H7 (cell line): Measurements from ENCODE around the gene SLC4A8. TPM values are rescaled to one million over a fixed set of nuclear protein-coding genes. Genes with fewer than 3 reads are reported as not detected.

Source experiments
- DNase-seq: peaks from one replicate; pipeline ENCODE4 v3.0.0; 2012
- H3K27me3 ChIP-seq: 2 replicates; pipeline ENCODE4 v1.6.0; 2011; ENCODE audit warnings: mild to moderate bottlenecking, low read length; ENCODE audit not compliant: control insufficient read depth, insufficient read depth
- H3K36me3 ChIP-seq: replicated peaks from 2 replicates; pipeline ENCODE4 v1.5.1; 2011; ENCODE audit warnings: low read length; ENCODE audit not compliant: control insufficient read depth, insufficient read depth
- H3K4me3 ChIP-seq: 2 replicates; pipeline ENCODE4 v1.5.1; 2011; ENCODE audit warnings: low read depth, mild to moderate bottlenecking, control low read depth, low read length, moderate library complexity; ENCODE audit not compliant: insufficient read depth
- total RNA-seq: library from RNA; depleted of rRNA; stranded (reverse); fragments of >200 nt; shearing (Covaris generic); gene quantifications from 2 replicates; pipeline ENCODE4 v1.2.3, GENCODE V29; 2014

The SLC4A8 gene
- total RNA-seq, 1 experiment from 2014 or later: 3.9 TPM

DNA sequence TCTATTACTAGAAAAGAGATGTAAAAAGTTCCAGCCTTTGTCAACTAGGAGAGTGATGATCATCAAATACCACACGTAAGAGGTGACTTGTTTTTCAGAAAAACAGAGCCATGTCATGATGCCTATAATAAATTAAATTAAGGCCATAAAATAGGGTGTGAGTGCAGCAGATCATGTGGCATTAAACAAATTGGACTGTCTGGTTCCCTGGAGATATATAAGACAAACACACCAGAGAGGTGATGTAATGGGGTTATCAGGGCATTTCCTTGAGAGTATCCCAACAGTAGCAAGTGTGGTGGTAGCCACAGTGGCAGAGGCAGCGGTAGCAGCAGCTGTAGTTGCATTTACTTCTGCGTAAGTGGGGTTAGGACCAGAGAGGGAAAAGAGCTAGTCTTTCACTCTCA lies 18.8 kb upstream of the SLC4A8 start:
- Histone ChIP-seq H3K36me3 (no peaks in the 10 kb centered on the region), H3K27me3 (no peaks in the 10 kb centered on the region), H3K4me3 (no peak overlapping the region)
- DNase-seq: no peak

- Histone ChIP-seq H3K27me3 (no peaks in the 10 kb centered on the region), H3K4me3 (no peak overlapping the region), H3K36me3 (no peaks in the 10 kb centered on the region)
- DNase-seq: no peak
Observed at GRCh38 chr12:51406290-51406689, 18.3 kb upstream of the SLC4A8 start.

DNA sequence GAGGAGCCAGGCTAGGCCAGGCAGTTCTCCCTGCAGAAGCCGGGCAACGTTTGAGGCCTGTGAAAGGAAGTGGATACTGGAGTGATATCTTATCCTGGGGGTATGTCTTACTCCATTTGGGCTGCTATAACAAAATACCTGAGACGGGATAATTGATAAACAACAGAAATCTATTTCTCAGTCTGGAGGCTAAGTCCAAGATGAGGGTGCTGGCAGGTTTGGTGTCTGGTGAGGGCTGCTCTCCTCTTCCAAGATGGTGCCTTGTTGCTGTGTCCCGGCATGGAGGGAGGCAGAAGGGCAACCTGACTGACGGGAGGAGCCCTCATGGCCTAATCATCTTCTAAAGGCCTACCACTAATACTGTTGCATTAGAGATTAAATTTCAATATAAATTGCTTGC lies 17.8 kb upstream of the SLC4A8 start:
- H3K27me3 ChIP-seq: no peaks in the 10 kb centered on the region
- H3K4me3 ChIP-seq: no peak overlapping the region
- no peaks in the 10 kb centered on the region for H3K36me3 ChIP-seq
- DNase-seq: no peak

DNA sequence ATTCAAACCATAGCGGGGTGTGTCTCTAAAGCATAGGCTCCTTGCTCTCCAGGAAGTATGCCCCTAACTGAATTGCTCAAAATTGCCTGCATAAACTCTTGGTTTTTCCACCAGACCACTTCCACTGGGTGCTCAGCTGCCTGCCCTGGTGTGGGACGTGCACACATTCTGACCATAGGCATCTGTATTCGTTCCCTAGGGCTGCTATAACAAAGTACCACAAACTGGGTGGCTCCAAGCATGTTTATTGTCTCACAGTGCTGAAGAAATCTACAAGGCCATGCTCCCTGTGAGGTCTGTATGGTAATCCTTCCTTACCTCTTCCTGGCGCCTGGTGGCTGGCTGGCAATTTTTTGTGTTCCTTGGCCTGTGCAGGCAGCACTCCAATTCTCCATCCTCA lies 17.0 kb upstream of the SLC4A8 start:
- no peaks in the 10 kb centered on the region for H3K36me3 ChIP-seq
- H3K4me3 ChIP-seq: no peak overlapping the region
- no peaks in the 10 kb centered on the region for H3K27me3 ChIP-seq
- DNase-seq: no peak

DNA sequence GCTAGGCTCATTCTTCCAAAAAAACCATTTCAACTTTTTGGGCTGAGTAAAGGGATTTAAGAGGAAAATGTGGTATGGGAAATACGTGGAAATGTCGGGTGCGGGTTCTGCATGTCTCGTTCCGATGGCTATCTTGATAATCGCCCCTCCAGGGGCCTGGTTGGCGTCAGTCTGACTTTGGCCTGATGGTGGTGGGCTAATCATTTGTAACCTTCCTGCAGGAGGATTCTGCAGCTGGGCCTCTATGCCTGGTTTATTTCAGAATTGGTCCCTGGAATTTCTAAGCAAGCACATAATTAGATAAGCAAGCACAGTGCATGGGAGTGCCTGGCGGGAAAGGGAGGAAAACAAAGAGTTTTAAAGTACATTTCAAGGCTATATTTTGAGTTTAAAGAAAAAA lies 14.8 kb upstream of the SLC4A8 start:
- no peak for DNase-seq
- Histone ChIP-seq H3K27me3 (no peaks in the 10 kb centered on the region), H3K4me3 (no peak overlapping the region), H3K36me3 (no peaks in the 10 kb centered on the region)

DNA sequence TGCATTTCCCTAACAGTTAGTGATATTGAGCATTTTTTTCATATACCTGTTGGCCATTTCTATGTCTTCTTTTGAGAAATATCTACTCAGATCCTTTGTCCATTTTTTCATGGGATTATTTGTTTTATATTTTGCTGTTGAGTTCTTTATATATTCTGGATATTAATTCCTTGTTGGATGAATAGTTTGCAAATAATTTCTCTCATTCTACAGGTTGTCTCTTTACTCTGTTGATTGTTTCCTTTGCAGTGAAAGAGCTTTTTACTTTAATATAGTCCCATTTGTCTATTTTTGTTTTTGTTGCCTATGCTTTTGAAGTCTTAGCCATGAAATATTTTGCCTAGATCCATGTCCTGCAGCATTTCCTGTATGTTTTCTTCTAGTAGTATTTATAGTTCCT lies 11.5 kb upstream of the SLC4A8 start:
- Histone ChIP-seq H3K4me3 (no peak overlapping the region), H3K36me3 (no peaks in the 10 kb centered on the region), H3K27me3 (no peaks in the 10 kb centered on the region)
- DNase-seq: no peak

DNA sequence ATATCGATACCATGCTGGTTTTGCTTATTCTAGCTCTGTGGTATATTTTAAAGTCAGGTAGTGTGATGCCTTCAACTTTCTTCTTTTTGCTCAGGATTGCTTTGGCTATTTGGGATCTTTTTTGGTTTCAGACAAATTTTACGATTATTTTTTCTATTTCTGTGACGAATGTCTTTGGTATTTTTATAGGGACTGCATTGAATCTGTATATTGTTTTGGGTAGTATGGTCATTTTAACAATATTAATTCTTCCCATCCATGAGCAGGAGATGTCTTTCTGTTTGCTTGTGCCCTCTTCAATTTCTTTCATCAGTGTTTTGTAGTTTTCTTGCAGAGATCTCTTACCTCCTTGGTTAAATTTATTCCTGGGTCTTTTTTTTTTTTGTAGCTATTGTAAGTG lies 10.8 kb upstream of the SLC4A8 start:
- no peak overlapping the region for H3K4me3 ChIP-seq
- no peaks in the 10 kb centered on the region for H3K27me3 ChIP-seq
- DNase-seq: no peak
- no peaks in the 10 kb centered on the region for H3K36me3 ChIP-seq

GRCh38 chr12:51415931-51416330 lies 8.7 kb upstream of the SLC4A8 start:
- no peak for DNase-seq
- H3K27me3 ChIP-seq: no peaks in the 10 kb centered on the region
- H3K4me3 ChIP-seq: no peak overlapping the region
- H3K36me3 ChIP-seq: no peaks in the 10 kb centered on the region; the same call in 1 of the 2 replicates

DNA sequence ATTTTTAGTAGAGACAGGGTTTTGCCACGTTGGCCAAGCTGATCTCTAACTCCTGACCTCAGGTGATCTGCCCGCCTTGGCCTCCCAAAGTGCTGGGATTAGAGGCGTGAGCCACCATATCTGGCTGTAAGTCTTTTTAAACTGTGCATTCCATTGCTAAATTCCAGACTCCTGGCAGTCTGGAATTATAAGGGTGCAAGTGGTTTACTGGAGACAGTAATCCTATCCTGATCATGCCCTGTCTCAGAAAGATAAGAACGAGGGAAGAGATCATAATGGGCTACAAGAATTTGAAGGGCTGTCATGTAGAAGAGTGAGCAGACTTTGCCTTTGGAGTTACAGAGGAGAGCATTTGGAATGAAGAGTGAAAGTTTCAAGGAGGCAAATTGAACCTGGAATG lies 6.8 kb upstream of the SLC4A8 start:
- Histone ChIP-seq H3K36me3 (no peaks in the 10 kb centered on the region; the same call in 1 of the 2 replicates), H3K27me3 (no peaks in the 10 kb centered on the region), H3K4me3 (no peak overlapping the region)
- no peak for DNase-seq

- peak; percentile 56 for DNase-seq
- no peaks in the 10 kb centered on the region for H3K27me3 ChIP-seq
- no peak overlapping the region for H3K4me3 ChIP-seq
- H3K36me3 ChIP-seq: no peaks in the 10 kb centered on the region; the same call in 1 of the 2 replicates
Observed at GRCh38 chr12:51419425-51420193, 5.0 kb upstream of the SLC4A8 start.

DNA sequence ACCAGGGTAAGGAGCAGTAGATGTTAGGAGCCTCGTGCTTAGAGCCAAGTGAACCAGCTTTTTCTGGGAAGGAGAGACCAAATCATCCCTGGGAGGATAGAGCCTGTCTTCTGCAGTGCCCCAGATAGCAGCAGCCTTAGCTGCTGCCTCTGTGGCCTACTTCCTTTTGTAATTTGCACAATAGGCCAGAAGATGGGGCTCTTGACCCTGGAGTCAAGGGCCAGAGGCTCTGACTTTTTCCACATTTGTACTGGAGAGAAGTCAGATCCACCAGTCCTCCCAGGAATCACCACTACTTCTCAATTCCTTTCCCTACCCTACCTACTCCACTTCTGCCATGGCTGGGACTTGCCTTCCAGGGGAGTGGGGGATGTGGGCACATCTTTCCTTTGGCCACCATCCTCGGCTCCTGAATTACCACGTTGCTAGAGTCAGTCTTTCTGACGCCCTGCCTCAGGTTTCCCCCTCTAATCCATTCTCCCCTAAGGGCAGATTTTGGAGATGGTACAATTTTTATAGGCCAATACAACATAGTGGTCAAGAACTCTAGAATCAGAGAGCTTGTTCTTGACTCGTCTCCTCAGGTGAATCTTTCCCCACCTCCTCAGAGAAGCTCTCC lies 3.3 kb upstream of the SLC4A8 start:
- DNase-seq: peak; percentile 71
- Histone ChIP-seq H3K4me3 (no peak overlapping the region), H3K36me3 (no peaks in the 10 kb centered on the region; the same call in 1 of the 2 replicates), H3K27me3 (peaks cover 2% of the 10 kb centered on the region; the same call in 1 of the 2 replicates)

DNA sequence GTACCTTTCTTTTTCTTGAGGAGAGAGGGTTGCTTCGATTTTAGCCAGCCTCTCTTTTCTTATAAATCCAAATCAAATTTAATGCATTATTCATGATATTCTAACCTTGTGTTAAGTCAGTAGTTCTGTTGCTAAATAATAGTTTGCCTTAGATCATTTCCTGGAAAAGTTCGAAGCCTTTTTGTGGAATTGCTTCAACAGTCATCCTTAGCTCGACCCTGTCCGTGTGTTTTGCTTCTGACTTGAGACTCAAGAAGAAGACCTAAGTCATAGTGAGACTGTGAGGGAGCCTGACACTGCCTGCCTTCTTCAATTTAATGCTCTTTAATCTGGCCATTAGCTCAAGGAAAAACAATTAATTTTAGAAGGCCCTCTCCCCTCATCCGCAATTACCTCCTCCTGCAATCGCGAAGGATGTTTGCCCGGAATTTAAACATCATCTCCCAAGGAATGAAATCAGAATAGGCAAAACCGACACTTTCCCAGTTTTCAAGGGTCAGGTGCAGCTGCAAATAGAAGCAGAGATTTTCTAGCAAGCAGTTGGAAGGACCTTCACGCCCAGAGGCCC lies 453 bp upstream of the SLC4A8 start:
- H3K36me3 ChIP-seq: no peaks in the 10 kb centered on the region; the same call in 1 of the 2 replicates
- H3K27me3 ChIP-seq: peaks cover 2% of the 10 kb centered on the region; the same call in 1 of the 2 replicates
- DNase-seq: no peak
- H3K4me3 ChIP-seq: no peak overlapping the region

- Histone ChIP-seq H3K27me3 (peaks cover 2% of the 10 kb centered on the region; the same call in 1 of the 2 replicates), H3K36me3 (no peaks in the 10 kb centered on the region), H3K4me3 (no peak overlapping the region)
- no peak for DNase-seq
Observed at GRCh38 chr12:51428256-51428655, 3.6 kb downstream of the SLC4A8 start.

DNA sequence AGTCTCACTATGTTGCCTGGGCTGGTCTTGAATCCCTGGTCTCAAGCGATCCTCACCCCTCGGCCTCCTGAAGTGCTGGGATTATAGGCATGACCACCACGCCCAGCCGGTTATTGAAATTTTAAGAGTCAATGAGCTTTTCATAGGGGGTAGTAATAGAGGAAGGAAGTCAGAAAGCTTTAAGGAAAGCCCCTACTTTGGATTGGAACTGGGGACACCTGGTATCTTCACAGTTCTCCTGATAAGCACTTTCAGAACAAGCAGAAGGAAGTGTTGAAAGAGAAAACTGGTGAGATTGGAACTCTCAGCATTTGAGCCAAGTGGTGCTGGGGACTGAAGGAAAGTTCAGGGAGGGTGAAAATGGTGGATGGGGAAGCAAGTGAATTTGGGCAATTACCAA lies 5.1 kb downstream of the SLC4A8 start:
- Histone ChIP-seq H3K36me3 (no peaks in the 10 kb centered on the region), H3K4me3 (no peak overlapping the region), H3K27me3 (peaks cover 2% of the 10 kb centered on the region; the same call in 1 of the 2 replicates)
- no peak for DNase-seq
